GM18502 (cell line): ENCODE measurements around the gene OXGR1.
A peak's percentile ranks its signal among the peaks of the same experiment; 100 is the strongest.
"Not testable (repeated sequence)": the region's sequence is repeated elsewhere in the genome, so short reads cannot be mapped to it uniquely, and the experiment has no call there.

Experiments
- ATAC-seq: cut with Tn5 transposase; IDR thresholded peaks from one replicate; pipeline ENCODE4 v1.9.1; 2021; ENCODE audit warnings: mild to moderate bottlenecking; ENCODE audit not compliant: unreplicated experiment, poor library complexity

Gene OXGR1

DNA sequence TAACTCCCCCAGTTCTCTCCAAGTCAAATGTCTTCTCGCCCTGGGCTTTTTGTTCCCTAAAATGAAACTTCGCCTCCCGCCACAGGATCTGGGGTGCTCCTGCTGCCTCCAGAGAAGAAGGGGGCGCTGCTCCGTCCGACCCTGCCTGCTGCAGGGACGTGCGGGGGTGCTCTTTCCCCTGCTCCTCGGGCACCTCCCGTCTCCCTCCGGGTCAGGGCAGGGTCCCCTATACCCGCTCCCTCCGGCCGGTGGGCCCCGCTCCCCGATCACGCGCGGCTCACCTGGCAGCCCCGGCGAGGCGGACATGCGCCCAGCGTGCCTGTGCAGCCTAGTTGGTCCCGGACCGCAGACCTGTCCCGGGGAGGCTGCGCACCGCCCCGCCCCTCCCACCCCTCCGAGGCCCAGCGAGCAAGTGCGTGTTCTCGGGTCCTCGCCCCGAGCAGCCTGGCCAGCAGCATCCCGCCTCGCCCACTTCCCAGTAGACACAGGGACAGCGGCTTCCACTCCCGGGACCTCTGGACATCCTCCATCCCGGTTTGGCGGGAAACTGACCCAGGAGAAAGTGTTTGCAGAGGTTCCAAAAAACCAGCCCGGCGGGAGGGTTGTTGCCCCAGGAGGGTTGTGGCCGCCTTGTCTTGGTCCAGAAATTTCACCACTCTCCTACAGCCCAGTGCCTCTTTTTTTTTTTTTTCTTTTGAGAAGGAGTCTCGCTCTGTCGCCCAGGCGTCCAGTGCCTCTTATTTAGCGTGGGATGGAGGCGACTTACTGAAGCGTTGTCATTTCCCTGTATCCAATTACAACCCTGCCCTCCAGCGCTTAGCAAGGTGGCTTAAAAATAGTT lies at the start of gene OXGR1:
Gene OXGR1, minus strand, starts transcription at position 460 of the 841 bp plus-strand sequence. CDS start 6,717 bp downstream, outside the sequence.
- no peak for ATAC-seq

DNA sequence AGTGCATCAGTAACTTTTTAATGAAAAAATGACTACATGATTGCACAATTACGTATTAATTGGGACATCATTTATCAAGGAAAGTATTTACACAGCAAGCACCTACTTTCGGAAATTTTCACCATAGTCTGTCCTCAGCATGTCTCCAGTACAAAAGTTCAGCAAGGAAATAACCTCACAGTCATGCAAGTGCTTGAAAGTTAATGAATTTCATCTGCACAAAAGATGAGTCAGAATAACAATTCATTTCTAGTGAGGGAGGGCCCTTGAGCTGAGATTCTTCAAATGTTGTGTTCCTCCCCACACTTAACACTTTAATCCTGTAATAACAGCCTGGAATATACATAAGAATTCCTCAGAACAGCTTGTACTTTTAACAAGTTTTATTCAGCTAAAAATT lies 49.0 kb upstream of the OXGR1 start:
- ATAC-seq = no peak

DNA sequence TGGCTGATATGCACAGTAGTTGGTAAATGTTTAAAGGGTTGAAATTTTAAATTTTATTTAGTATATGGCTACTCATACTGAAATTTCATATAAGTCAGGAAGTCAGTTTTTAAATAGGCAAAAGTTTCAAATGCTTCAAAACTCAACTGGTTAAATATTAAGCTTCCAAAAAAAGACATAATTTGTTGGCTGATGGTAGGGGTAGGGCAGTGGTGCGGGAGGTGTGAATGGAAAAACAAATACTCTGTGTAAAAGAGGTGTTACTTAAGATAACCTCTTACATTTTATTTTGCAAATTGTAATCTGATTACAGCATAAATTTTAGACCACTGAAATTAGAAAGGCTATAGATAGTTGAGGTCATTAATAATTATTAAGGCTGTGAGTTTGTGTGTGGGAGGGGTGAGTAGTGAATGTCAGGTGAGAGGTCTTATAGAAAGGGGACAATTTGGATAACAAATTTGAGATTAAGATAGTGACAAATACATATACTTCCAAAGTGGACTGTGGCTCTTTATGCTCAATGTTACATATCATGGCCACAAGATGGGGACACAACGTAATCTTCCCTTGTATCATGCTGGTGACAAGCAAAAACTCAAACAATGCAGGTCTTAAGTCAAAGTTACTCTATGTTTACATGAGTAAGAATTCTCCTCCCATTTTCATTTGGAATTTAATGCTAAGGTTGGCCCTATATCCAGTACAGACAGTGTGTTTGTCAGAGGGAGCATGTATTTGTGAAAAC lies 36.6 kb upstream of the OXGR1 start:
- ATAC-seq = no peak

DNA sequence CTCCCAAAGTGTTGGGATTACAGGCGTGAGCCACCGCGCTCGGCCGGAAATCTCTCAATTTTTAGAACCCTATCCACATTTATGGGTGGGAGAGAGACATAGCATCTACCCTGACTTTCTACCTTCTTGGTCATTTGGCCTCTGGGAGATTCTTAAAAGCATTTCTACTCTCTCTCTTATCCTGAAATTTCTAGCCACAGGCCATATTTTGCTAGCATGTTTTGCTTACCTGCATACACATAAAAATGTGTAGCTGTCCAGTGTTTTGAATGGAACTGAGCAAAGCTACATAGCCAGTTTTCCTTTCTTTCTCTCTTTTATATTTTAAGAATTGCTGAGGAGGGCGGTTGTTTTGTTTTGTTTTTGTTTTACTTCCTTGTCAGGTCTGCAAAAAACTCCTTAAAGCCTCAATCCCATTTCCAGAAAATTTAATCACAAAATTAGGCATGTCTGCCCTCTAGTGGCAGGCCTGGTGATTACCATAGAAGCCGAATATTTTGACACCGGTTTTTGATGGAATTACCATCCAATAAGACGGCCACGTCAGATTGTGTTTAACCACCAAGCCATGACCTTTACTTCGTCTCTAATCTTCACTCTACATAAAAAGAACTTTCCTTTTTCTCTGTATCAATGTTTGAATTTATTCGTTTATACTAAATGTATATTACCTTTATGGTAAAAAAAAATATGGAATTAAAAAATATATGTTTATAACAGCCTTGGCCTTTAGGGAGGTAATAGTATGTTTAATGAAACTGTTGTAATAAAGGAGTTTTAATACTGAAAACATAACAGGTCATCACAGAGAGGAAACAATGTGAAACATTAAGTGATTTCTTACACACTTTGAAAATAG lies 34.4 kb upstream of the OXGR1 start:
- peak; percentile 71 for ATAC-seq

DNA sequence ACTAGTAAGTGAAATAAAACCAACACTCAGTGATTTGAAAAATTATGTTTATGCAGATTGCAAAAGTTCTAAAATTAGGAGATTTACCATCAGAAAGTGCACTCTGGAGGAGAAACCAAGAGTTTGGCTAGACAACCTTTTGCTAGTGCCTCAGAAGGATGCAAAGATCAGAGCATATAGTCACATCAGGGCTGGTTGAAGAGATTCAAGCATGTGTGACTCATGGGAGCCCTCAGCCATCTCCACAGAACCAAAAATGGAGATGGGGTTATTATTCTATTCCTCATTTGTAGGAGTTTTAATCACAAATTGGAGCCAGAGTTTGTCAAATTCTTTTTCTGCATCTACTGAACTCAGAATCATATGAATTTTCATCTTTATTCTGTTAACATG lies 32.9 kb upstream of the OXGR1 start:
- no peak for ATAC-seq

DNA sequence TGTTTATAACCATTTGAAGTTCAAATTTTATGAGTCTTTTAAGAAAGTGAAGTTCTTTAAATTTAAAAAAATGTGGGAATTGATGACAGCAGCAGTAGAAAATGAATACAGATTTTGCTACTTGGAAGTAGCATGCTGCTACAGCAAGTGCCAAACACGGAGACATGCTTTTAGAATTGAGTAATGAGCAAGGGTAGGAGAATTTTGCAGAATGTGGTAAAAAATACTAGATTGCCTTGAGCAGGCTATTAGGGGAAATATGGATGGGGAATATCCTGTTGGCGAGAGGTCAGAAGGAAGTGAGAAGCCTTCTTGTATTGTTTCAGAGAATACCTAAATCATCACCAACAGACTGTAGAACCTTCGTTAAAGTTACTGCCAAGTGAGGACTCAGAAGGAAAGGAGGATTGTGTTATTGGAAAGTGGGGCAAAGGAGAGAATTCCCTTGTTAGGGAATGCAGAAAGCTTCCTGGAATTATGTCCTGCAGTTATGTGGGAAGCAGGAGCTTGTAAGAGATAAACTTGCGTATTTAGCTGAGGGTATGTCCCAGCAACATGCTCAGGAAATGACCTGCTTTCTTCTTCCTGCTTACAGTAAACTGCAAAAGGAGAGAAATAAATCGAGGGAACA lies 32.4 kb upstream of the OXGR1 start:
- no peak for ATAC-seq

DNA sequence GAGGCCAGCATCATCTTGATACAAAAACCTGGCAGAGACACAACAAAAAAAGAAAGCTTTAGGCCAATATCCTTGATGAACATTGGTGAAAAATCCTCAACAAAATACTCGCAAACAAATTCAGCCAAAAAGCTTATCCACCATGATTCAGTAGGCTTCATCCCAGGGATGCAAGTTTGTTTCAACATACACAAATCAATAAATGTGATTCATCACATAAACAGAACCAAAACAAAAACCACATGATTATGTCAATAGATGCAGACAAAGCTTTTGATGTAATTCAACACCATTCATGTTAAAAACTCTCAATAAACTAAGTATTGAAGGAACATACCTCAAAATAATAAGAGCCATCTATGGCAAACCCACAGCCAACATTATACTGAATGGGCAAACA lies 29.5 kb upstream of the OXGR1 start:
- not testable (repeated sequence) for ATAC-seq

DNA sequence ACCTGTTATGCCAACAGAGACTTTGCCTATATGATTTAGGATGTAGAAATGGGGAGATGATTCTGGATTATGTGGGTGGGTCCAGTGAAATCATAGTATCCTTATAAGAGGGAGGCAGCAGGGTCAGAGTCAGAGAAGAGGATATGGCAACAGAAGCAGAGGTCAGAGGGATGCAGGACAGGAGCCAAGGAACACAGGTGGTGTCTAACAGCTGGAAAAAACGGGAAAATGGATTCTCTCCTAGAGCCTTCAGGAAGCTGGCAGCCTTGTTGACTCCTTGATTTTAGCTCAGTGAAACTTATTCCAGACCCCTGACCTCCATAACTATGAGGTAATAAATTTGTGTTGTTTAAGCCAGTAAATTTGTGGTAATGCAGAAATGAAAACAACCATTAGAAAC lies 28.8 kb upstream of the OXGR1 start:
- ATAC-seq = no peak

DNA sequence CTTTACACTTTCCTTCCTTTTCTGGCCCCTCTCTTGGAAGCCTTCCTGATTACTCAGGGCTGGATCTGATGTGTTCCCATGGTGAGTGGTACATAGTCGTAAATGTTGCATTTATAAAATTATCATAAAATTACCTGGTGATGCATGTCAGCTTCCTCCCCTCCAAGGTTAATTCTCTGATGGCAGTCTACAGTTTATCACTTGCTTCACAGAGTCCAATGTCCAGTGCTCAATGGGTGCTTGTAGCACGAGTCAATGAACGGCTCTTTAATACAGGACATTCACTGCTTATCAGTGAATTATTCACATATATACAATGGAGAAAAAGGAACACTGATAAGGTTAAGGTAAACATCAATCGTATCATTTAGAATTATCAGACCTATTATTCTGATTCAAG lies 27.0 kb upstream of the OXGR1 start:
- no peak for ATAC-seq

DNA sequence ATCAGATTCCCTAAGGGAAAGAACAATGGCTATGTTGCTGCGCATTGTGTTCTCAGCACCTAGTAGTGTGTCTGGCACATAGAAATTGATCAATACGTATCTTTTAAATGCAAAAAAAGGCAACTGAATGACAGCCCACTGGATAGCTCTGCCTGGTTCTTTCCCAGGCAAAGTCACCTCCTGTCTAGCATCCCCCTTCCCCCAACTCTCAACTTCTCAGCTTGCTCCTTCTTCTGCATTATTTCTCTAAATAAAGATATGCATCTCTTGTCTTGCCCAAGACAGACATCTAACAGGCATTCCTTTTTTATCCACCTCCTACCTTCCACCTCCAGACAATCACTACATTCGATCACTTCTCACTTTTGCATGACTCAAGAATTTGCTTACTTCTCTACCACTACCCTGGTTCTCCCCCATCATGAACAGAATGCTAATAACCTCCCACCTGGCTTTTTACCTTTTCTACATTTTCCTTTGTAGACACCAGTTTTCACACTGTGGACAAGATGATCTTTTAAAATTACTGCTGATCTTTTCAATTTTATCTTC lies 26.5 kb upstream of the OXGR1 start:
- ATAC-seq = no peak

DNA sequence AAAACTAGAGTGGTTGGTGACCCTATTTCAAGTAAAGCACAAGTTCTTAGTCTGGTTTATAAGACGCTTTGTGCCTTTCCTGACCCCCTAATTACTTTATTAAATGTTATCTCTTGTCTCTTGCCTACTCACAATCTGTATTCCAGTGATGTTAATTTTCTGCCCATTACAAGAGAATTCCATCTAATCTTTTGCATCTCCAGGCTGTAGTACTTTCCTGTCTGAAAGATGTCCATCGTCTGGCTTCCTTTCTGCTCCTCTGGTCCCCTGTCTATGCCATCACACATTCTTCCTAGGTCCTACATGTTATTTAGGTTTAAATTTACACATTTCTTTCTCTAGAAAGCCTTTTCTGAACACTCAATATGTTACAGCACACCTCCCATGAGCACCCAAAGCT lies 25.9 kb upstream of the OXGR1 start:
- ATAC-seq = no peak

DNA sequence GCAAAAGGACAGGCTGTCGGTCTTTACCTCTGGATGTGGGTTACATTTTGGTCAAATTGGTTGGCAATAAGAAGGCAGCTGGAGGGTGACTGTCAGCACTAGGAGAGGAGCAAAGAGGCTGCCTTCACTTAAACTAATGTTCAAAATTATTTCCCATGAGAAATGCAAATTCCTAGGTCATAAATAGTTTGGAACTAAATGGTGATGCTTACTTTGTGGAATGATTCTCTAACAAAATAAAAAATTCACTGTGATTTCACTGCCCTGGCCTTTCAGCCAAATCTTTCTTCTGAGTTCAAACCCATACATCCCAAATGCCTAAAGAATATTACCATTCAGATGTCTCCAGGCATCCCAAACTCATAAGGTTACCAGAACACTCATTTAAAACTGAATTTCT lies 25.0 kb upstream of the OXGR1 start:
- no peak for ATAC-seq

DNA sequence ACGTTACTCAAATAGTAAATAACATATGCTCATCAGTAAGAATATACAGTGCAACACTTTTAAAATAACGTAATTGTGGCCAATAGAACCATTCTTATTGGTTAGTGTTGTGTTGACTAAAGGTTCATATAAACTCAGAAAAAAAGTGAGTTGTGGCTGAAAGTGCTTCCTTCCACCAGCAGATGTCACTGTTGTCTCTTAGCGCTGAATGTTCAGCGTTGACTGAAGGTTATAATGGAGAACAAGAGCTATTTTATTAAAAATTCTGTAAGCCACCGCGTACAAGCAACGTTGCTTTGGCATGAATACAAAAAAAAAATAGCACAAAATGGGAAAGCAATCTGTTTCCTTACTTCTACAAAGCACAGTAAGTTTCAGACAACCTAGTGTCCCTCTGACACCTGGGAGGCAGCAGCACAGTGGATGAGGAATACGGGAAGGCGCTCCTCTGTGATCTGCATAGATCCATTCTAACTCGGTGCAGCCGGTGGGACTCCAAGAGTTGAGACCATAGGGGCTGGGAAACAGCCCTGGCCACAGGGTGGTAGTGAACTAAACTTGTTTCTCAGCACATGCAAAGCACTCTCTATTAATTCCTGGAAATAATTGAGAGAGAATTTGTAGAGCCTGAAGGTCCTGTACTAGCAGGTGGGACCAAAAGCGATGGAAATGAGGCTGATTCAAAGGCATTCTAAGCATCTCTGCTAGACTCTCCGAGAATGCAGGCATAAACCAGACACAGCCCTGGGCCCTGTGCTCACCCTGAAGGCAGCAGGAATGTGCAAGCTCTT lies 23.9 kb upstream of the OXGR1 start:
- ATAC-seq = peak; percentile 93

DNA sequence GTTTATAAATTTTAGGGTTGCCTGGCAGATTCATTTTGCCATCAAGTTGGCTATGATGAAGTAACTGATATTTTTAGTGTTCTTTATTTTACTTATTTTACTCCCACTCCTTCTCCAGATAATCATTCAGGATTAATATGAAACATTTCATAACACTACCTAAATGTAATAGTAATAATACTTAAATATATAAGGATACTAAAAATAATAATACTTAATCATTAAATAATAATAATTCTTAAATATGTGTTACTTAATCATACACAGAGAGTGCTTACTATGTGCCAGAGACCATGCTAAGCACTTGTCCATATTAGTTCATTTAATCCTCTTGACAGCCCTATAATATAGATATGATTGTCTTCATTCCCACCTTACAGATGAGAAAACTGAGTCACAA lies 23.0 kb upstream of the OXGR1 start:
- no peak for ATAC-seq

DNA sequence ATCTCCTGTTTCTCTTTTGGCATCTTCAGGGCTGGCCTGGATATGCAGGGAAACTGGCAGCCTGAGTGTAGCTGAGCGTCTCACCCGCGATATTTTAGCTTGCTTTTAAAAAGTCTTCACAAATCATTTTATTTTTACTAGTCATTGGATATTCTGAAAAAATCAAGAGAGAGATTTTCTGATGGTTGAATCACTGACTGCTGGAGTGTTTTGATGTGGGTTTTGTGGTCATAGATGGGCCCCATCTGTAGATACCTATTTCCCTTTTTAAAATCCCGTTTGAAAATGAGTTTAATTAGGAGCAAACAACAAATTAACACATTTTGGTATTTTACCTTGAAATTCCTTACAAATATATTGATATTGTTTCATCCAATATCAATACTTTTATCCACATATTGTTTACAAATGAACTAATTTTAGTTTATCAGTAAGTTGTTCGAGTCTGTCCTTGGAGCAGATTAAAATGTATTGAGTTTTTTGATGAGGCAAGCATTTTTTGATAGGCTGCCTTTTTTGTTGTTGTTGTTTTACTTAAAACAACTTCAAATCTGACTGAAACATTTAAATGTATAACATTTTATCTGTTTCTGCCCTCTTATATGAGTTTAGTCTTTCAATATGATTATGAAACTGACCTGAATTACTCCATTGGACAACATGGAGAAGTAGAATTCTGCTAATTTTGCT lies 21.5 kb upstream of the OXGR1 start:
- ATAC-seq = no peak

DNA sequence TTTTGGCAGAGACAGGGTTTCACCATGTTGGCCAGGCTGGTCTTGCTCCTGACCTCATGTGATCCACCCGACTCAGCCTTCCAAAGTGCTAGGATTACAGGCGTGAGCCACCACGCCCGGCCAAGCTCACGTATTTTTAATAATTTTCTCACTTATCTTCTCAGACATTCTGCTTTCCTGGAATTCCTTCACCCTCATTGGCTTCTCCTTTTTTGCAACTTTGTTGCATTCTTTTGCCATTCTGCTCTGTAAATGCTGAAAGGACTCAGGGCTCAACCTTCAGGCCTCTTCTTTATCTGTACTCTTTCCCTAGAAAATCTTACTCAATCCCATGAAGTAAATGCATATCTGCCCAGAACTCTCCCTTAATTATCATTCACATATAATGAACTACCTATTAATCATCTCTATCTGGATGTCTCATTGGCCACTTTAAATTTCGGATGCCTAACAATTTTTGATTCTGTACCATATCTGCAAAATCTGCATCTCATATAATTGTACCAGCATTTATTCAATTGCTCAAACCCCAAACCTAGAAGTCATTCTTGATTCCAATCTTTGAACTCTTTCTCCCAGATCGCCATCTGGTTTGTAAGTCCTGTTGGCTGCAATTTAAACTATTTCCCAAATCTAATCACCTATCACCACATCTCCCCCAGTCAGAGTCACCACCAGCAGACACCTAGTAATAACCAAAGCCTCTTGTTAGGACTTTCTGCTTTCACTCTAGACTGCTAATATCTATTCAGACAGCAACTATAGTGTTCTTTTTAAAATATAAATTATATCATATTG lies 18.2 kb upstream of the OXGR1 start:
- no peak for ATAC-seq

DNA sequence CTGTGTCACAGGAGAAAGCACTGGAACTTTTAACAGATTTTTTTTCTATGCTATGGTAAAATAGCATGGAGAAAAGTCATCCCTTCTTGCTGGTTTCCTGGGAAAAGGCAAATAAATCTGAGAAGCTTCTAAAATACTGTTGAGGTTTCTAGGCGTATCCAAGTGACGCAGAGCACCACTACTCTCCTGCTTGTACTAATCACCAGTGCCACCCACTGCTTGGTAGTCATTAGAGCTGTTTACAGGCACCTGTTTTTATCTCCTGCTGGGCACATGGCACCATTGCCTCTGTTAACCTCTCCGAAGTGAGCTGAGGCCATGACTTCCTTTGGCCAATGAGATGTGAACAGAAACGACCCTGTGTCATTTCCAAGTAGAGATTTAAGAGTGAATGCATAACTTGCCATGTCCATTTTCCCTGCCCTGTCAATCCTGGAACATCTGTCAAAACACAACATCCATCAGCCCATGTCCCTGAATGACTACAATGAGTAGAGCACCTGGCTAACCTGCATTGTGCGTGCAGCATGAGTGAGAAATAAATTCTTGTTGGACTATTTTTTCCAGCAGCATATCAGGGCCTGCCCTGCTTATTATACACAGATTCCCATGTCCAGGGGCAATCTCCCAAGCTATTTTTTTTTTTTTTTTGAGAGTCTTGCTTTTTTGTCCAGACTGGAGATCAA lies 17.3 kb upstream of the OXGR1 start:
- ATAC-seq = no peak
